ENCODE data around the gene WDR7. TPM values are rescaled to one million over a fixed set of nuclear protein-coding genes. Genes with fewer than 3 reads are reported as not detected.

The WDR7 gene
- total and polyA plus RNA-seq, 2 of the 4 experiments (the other 2 are of a cell fraction), result 3.7 to 23.3 TPM

GRCh38 chr18:56795381-56795780 is 144.2 kb downstream of the WDR7 start:
- in situ Hi-C loops (cut with MboI; ENCODE audit: low sequenced_read_pairs), result no loop called here
- Histone ChIP-seq H2AFZ (replicated peaks; ENCODE audit: low read length, poor library complexity) (no peak overlapping the region), H2BK5ac (ENCODE audit: low read depth, low read length, poor library complexity, severe bottlenecking) (no peak overlapping the region), H3K4me1 (ENCODE audit: control insufficient read depth, insufficient read depth, low read length) (0 out of 2 replicates have a peak, but pooled peaks cover 2% of the 10 kb centered on the region), H2BK15ac (ENCODE audit: low read depth, low read length) (no peak overlapping the region), H3K4ac (ENCODE audit: low read depth, low read length) (no peak overlapping the region), H2AK5ac (ENCODE audit: low read depth, low read length) (no peak overlapping the region), H4K8ac (ENCODE audit: low read depth in 2 of 2, low read length in 2 of 2) (no peak overlapping the region), H4K91ac (ENCODE audit: insufficient read depth, low read depth, low read length) (no peak overlapping the region), H3K23ac (ENCODE audit: low read depth, low read length) (no peak overlapping the region), H2AK9ac (replicated peaks; ENCODE audit: low read depth, low read length, poor library complexity) (no peak overlapping the region), H4K20me1 (ENCODE audit: insufficient read depth, low read length) (no peaks in the 10 kb centered on the region), H3K4me3 (ENCODE audit: insufficient read depth, low read depth, low read length) (no peak overlapping the region), H3K27ac (ENCODE audit: insufficient read depth, low read length) (no peak overlapping the region), H2BK120ac (ENCODE audit: low read depth, low read length) (no peak overlapping the region), H4K5ac (ENCODE audit: low read depth, low read length) (no peak overlapping the region), H3K27me3 (ENCODE audit: control insufficient read depth, insufficient read depth, low read length) (no peaks in the 10 kb centered on the region), H3K79me1 (ENCODE audit: low read depth in 1 of 2, low read length in 2 of 2) (no peaks in the 10 kb centered on the region; a peak in 2 of 4 replicates), H2BK20ac (ENCODE audit: low read depth, low read length) (no peak overlapping the region), H3K56ac (ENCODE audit: extremely low read depth, insufficient read depth, low read length) (no peak overlapping the region), H3K14ac (replicated peaks; ENCODE audit: low read depth, low read length) (no peak overlapping the region), H3K36me3 (ENCODE audit: control insufficient read depth, insufficient read depth, low read length) (no peaks in the 10 kb centered on the region), H3K9me1 (ENCODE audit: insufficient read depth, low read length) (peaks cover 4% of the 10 kb centered on the region; the same call in 1 of the 2 replicates), H3K18ac (ENCODE audit: low read depth, low read length) (no peak overlapping the region), H3K4me2 (ENCODE audit: low read depth, low read length) (no peak overlapping the region), H3K9me3 (ENCODE audit: control insufficient read depth, insufficient read depth, low read length) (no peaks in the 10 kb centered on the region), H3K9ac (ENCODE audit: low read depth, low read length) (no peak overlapping the region)
- WGBS, 2 experiments (ENCODE audit: extremely low coverage in 2 of 2, insufficient read length in 1 of 2), result no CpG with 5 or more reads among the region's 1 CpG
- TF ChIP-seq MAZ (IDR thresholded peaks at IDR 0.05; ENCODE audit: borderline replicate concordance, low read depth, low read length) (no peak), FOS (IDR thresholded peaks at IDR 0.05; ENCODE audit: low read depth, low read length) (peak; percentile 35; the same call in 1 of the 2 replicates), CEBPB (IDR thresholded peaks at IDR 0.05; ENCODE audit: low read depth, low read length) (no peak), MXI1 (IDR thresholded peaks at IDR 0.05; ENCODE audit: borderline replicate concordance, low read depth, low read length) (no peak), MAFK (IDR thresholded peaks at IDR 0.05; ENCODE audit: low read depth, low read length) (no peak)
- DNase-seq, result peak; percentile 38
- ChIA-PET CTCF (no interaction called here), POLR2A (ENCODE audit: unreplicated experiment) (no interaction called here)
- ATAC-seq (ENCODE audit: low read depth), result no peak; the same call in 1 of the 2 replicates
- BruUV-seq (replicated peaks), result no TSS peak
- intact Hi-C loops (cut with micrococcal nuclease), result no loop called here
- dilution Hi-C loops (cut with HindIII; ENCODE audit: low sequenced_read_pairs, unreplicated experiment), result no loop called here
